GM10248 (cell line): ENCODE data around the gene NOP53.
"Not testable (repeated sequence)": the region's sequence is repeated elsewhere in the genome, so short reads cannot be mapped to it uniquely, and the experiment has no call there.

Source experiments
- CTCF ChIA-PET: fragments of 300-600 bp; sonication (Branson Sonifier 250); formaldehyde crosslinking; extraction: SDS; loops from one replicate; lab custom pipeline; 2021; ENCODE audit warnings: antibody characterized with exemption; lab: Yijun Ruan, JAX
- POLR2A ChIA-PET: fragments of 350-650 bp; sonication (Branson Sonifier 250); formaldehyde crosslinking; extraction: SDS; loops from one replicate; lab custom pipeline; 2020; ENCODE audit warnings: antibody characterized with exemption; lab: Yijun Ruan, JAX
- DNase-seq: peaks from one replicate; pipeline ENCODE4 v3.0.0; 2012; ENCODE audit errors: extremely low spot score
- CTCF ChIP-seq: IDR thresholded peaks from 2 replicates; pipeline ENCODE4 v1.5.1; 2012; ENCODE audit warnings: mild to moderate bottlenecking, low read depth; ENCODE audit errors: extremely low read depth, missing control alignments, control extremely low read depth

The NOP53 gene

GRCh38 chr19:47781590-47782262 is 36.4 kb downstream of the NOP53 start:
- ChIA-PET POLR2A (no interaction called here), CTCF (interaction anchor here (1.2 to 3.5 kb wide), 5 partner anchors 8 to 16 kb away, joined by 3 to 11 read pairs (median 6); no protein-coding TSS in a partner anchor)
- no peak for DNase-seq
- TF ChIP-seq CTCF, result no peak

GRCh38 chr19:47786566-47786965 is 41.2 kb downstream of the NOP53 start:
- no peak for DNase-seq
- CTCF ChIA-PET, result interaction anchor here (1.5 to 8.8 kb wide), 3 partner anchors 9 to 350 kb away, joined by 3 to 81 read pairs (median 5); no protein-coding TSS in a partner anchor
- POLR2A ChIA-PET, result no interaction called here
- TF ChIP-seq CTCF, result no peak

GRCh38 chr19:47787307-47787706 is 42.0 kb downstream of the NOP53 start:
- CTCF ChIA-PET, result interaction anchor here (1.1 to 8.8 kb wide), 7 partner anchors 10 to 88 kb away, joined by 3 to 81 read pairs (median 4); no protein-coding TSS in a partner anchor
- DNase-seq, POLR2A ChIA-PET: not testable (repeated sequence)

- CTCF ChIA-PET, result interaction anchor here (0.7 to 8.8 kb wide), 15 partner anchors 8 to 399 kb away, joined by 3 to 81 read pairs (median 5); partner anchors contain the start of gene EHD2
- DNase-seq, POLR2A ChIA-PET: not testable (repeated sequence)
These were observed 44.5 kb downstream of the NOP53 start for GRCh38 chr19:47789811-47790210.

GRCh38 chr19:47790398-47790814 is 45.1 kb downstream of the NOP53 start:
- peak; percentile 84 for TF ChIP-seq CTCF
- DNase-seq, result peak; percentile 81
- ChIA-PET POLR2A (no interaction called here), CTCF (interaction anchor here (0.7 to 8.8 kb wide), 12 partner anchors 8 to 91 kb away, joined by 3 to 81 read pairs (median 6); no protein-coding TSS in a partner anchor)

GRCh38 chr19:47792616-47793015 is 47.3 kb downstream of the NOP53 start:
- CTCF ChIA-PET, result interaction anchor here (1.3 to 8.8 kb wide), 3 partner anchors 28 to 76 kb away, joined by 3 to 81 read pairs (median 7); no protein-coding TSS in a partner anchor

GRCh38 chr19:47794526-47794925 is 49.2 kb downstream of the NOP53 start:
- TF ChIP-seq CTCF, result no peak
- no peak for DNase-seq
- ChIA-PET CTCF (interaction anchor here (1.0 to 1.3 kb wide), 3 partner anchors 12 to 75 kb away, joined by 3 to 5 read pairs (median 3); no protein-coding TSS in a partner anchor), POLR2A (no interaction called here)

More at GRCh38 chr19:47792616-47793015, 47.3 kb downstream of the NOP53 start:
- DNase-seq, result no peak
- TF ChIP-seq CTCF, result no peak
- POLR2A ChIA-PET, result no interaction called here
